Transverse colon (tissue), 4 donors: ENCODE results near the gene OTULIN.

Experiments used
- POLR2A ChIP-seq: fragments of 450-650 bp; IDR thresholded peaks from one replicate; pipeline ENCODE4 v1.6.1; 2016; ENCODE audit warnings: antibody characterized with exemption, mild to moderate bottlenecking, moderate library complexity
- POLR2AphosphoS5 ChIP-seq, 3 donors: sonication (generic); formaldehyde crosslinking; IDR thresholded peaks; one replicate each; pipeline ENCODE4 v1.6.1; 2016; ENCODE audit warnings: antibody characterized with exemption in 3 of 3
- TF ChIP-seq, protein P1 (sequence below), 5 experiments: fragments of 200-600 bp in 3 of 5; fragments of 450-650 bp in 2 of 5; sonication (generic) in 3 of 5; IDR thresholded peaks; 1 replicate in 2 of 5; 2 replicates in 3 of 5; pipeline ENCODE4 v1.5.1; 2016 to 2017; ENCODE audit warnings: antibody characterized with exemption in 5 of 5, inconsistent platforms in 3 of 5, mild to moderate bottlenecking in 2 of 5, moderate library complexity in 1 of 5

DNA sequence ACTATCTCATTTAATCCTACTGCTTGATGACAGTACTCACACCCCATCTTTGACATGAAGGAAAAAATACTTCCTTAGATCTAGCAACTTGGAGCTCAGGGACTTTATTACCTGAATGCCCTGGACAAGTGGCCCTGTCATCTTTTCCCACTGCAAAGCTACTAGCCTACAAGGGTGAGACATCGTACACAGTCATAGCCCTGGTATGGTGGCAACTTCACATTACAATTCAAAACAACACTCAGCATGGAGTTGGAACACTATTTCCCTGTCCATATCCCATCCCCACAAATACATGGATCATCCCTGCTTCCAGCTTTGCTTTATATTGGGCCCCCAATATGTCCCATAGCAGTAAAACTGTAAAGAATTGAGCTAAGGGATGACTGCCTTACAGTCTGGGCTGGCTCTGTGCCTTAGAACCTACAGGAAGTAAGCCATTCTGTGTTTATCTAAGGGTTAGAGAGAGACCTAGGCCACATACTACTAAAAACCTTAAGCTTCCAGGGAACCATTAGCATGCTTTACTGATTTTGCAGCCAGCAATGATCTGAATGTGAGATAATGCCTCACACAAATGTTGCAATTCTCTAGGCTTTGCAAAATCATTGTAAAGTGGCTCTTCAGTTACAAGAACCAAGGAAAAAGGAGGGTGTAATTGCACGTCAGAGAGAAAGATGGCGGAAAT, 55.9 kb downstream of the OTULIN start:
- TF ChIP-seq, protein P1, sequence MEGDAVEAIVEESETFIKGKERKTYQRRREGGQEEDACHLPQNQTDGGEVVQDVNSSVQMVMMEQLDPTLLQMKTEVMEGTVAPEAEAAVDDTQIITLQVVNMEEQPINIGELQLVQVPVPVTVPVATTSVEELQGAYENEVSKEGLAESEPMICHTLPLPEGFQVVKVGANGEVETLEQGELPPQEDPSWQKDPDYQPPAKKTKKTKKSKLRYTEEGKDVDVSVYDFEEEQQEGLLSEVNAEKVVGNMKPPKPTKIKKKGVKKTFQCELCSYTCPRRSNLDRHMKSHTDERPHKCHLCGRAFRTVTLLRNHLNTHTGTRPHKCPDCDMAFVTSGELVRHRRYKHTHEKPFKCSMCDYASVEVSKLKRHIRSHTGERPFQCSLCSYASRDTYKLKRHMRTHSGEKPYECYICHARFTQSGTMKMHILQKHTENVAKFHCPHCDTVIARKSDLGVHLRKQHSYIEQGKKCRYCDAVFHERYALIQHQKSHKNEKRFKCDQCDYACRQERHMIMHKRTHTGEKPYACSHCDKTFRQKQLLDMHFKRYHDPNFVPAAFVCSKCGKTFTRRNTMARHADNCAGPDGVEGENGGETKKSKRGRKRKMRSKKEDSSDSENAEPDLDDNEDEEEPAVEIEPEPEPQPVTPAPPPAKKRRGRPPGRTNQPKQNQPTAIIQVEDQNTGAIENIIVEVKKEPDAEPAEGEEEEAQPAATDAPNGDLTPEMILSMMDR (IDR thresholded peaks at IDR 0.05), result no peak
- TF ChIP-seq POLR2A (no peak), POLR2AphosphoS5 (IDR thresholded peaks at IDR 0.05) (no peak)
